Myometrial cell (primary cell): Measurements from ENCODE around the gene OTOP2. TPM values are rescaled to one million over a fixed set of nuclear protein-coding genes. Genes with fewer than 3 reads are reported as not detected.

Source experiments
- total RNA-seq: library from RNA; depleted of rRNA; stranded (reverse); fragments of >200 nt; gene quantifications from 2 replicates; pipeline ENCODE4 v1.2.3, GENCODE V29; 2015

The OTOP2 gene, protein sequence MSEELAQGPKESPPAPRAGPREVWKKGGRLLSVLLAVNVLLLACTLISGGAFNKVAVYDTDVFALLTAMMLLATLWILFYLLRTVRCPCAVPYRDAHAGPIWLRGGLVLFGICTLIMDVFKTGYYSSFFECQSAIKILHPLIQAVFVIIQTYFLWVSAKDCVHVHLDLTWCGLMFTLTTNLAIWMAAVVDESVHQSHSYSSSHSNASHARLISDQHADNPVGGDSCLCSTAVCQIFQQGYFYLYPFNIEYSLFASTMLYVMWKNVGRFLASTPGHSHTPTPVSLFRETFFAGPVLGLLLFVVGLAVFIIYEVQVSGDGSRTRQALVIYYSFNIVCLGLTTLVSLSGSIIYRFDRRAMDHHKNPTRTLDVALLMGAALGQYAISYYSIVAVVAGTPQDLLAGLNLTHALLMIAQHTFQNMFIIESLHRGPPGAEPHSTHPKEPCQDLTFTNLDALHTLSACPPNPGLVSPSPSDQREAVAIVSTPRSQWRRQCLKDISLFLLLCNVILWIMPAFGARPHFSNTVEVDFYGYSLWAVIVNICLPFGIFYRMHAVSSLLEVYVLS
- total RNA-seq = not detected in 2 replicates

DNA sequence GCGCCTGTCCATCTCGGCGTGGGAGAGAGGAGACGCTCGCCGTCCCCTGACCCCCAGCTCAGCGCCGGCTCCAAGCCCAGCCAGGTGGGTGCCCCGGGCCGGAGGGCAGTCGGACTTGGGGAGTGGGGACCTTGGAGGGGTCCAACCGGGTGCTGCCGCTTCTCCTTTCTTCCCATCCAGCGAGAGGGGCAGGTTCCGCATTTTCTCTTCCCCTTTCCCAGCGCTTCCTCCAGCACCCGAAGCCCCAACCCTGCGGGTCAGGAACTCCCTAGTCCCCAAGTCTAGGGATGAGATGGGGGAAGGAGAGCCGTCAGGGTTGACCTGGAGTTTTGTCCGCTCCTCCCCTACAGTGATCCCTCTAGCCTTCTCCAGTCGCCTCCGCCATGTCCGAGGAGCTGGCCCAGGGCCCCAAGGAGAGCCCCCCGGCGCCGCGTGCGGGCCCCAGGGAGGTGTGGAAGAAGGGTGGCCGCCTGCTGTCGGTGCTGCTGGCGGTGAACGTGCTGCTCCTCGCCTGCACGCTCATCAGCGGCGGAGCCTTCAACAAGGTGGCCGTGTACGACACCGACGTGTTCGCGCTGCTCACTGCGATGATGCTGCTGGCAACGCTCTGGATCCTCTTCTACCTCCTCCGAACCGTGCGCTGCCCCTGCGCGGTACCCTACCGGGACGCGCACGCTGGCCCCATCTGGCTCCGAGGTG is at the start of gene OTOP2:
Gene OTOP2 (plus strand): TSS at position 24 of the 699 bp plus-strand sequence. CDS start 360 bp downstream, at position 384.

DNA sequence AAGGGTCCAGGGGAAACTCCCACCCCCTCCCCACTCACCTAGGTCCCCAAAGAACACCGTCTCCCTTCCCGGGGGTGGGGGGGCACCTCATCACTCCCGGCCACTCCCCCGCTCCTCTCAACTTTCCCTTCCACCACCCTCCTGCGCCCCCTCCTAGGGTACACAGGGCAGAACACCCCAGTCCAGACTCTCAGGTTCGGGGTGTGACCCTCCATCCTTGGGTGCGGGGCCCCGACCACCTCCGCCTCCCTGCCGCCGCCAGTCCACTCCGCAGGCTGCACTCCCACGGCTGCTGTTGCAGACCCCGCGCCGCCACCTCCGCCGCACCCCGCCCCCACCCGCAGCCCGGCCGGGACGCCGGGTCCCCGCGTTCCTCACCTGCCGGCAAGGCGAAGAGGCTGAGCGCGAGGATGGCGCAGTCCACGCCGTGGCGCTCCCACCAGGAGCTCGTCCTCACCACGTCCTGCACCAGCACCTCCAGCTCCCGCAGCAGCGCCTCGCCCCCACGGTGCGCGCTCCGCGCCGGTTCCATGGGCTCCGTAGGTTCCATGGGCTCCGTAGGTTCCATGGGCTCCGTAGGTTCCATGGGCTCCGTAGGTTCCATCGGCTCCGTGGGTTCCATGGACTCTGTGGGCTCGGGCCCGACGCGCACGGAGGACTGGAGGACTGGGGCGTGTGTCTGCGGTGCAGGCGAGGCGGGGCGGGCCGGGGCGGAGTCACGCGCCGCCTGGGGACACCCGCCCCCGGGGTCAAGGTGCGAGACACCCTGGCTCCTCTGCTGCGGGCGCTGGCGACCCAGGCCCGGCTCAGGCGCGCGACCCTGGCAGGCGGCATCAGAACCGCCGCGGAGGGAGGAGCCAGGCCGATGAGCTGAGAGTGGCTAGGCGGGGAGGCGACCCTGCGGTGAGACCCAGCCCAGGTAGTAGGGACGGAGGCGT is 30.8 kb upstream of the OTOP2 start, which contains the start of gene FADS6:
Gene FADS6 (minus strand): TSS at position 660 of the 938 bp plus-strand sequence. CDS start 38 bp downstream, at position 622.

DNA sequence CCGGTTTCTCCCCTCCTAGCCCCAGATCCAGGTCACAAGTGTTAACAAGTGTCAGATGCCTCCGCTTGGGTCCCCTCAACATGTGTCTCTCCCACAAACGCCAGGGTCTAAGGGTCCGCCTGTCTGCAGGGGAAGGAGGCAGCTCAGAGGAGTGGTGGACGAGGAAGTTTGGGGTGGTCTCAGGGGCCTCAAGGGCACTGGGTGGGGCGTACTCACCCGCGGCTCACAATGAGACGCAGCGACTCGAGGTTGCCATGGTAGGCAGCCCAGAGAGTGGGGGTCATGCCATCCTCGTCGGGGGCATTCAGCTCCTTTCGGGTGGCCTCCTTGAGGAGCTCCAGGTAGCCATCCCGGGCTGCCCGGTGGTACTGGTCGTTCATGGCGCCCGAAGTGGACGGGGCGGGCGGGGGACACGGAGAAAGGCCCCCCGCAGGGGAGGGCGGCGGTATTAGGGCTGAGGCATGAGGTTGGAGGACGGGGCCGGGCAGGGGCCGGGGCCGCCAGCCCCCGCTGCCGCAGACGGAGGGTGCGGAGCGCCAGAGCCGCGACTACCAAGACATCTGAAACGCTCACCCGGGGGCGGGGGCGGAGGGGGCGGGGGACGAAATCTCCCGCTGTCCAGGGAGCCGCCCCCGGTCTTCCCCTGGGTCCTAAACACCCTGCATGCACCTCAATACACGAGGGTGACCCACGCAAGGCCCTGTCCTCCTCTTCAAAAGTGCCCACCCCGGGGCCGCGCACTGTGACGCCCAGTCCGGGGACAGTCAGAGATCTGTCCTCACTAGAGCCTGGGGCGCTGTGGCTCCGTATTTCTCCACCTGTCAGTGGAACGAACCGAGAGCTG is 1.2 kb upstream of the OTOP2 start, which contains the start of gene USH1G:
Gene USH1G (minus strand): TSS at position 562 of the 844 bp plus-strand sequence. CDS start 182 bp downstream, at position 380.

DNA sequence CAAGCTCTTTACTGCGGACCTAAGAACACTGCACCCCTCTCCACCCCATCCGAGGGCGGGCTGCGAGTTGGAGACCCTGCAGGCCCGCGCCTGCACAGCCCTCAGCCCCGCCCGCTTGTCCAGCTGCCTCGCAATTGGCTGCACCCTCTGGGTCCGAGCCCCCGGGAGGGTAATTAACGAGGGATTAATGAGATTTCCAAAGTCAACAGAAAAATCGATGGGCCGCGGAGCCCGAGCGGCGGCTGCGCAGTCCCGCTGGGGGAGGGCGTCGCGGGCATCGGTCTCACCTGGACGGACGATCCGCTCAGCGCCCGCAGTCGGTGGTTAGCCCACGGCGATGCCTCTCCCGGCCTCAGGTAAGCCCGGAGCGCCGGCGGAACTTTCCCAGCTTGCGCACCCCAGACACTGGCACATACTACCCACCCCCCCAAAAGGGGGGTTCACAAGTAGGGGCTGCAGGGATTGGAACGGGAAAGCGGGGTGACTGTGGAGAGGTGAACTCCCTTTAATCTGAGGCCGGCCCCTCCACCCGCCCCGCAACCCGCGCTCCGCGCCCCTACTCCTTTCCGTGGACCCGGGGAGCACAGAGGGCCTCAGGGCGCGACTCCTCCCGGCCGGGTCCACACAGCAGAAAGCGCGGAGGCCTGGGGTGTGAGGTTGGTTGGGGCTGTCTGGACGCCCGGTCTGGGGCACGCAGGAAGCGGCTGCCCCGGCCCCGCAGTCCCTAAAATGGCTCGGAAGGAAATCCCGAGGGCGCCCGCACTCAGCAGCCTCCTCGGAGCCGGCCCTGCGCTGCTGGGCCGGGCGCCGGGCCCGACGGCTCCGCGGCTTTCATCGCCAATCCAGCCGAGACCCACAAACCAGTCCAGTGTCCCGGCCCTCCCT is 11.8 kb downstream of the OTOP2 start, which contains the start of gene OTOP3:
Gene OTOP3 (plus strand): TSS at position 314 of the 885 bp plus-strand sequence. CDS start 24 bp downstream, at position 338.

DNA sequence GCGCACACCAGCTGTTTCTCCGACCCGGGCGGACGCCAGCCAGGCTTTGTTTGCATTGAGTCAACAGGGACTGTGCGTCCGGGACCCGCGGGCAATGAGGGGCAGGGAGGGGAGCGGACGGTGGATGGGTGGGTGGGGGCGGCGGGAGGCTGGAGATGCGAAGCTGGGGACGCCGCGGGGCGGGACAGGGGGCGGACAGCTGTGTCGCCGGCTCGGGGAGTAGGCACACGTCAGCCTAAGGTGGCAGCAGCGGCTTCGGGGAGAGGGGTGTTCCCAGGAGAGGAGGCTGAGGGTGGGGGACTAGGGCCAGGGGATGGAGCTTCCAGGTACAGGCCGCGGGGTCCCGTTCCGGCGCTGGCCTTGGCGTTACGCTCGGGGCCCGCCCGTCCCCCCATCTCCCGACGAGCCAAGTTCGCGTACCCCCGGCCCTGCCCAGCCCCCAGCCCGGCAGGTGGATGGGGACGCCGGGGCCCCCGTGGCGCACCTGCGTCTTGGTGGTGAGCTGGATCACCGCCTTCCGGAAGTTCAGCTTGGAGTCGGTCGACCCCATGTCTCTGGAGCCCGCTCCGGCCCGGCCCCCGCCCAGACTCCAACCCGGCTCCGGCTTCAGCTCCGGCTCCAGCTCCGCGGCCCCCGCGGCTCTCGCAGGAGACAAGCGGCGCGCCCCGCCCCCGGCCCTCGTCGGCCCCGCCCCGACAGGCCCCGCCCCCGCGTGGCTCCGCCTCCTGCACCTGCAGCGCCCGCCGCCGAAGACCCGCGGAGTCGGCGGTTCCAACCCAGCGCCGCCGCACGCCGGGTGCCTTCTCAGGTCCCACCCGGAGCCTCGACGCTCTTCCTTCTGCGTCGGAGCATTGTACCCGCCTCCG is 48.3 kb downstream of the OTOP2 start, which contains the start of gene HID1:
Gene HID1 (minus strand): TSS at position 653 of the 866 bp plus-strand sequence. CDS start 103 bp downstream, at position 550.

Other genes starting within 250 kb of the OTOP2 start
- gene CD300LF, start 211.3 kb upstream of the OTOP2 start, total RNA-seq = not detected in 2 replicates
- 0.53 TPM in 1 of 2 replicates, not detected in the other for gene RAB37, start 187.0 kb upstream of the OTOP2 start, total RNA-seq
- gene NHERF1, start 175.6 kb upstream of the OTOP2 start, total RNA-seq = 35.3 and 42.1 TPM in 2 replicates
- 26.4 and 32.0 TPM in 2 replicates for gene NAT9, start 147.9 kb upstream of the OTOP2 start, total RNA-seq
- gene GRIN2C, start 64.4 kb upstream of the OTOP2 start, total RNA-seq = not detected in 2 replicates
- 48.1 and 52.5 TPM in 2 replicates for gene FDXR, start 51.3 kb upstream of the OTOP2 start, total RNA-seq
- not detected in 2 replicates for gene FADS6, start 30.6 kb upstream of the OTOP2 start, total RNA-seq
- not detected in 2 replicates for gene USH1G, start 1.0 kb upstream of the OTOP2 start, total RNA-seq
- not detected in 2 replicates for gene OTOP3, start 11.6 kb downstream of the OTOP2 start, total RNA-seq
- under 0.01 and 0.53 TPM in 2 replicates for gene HID1, start 48.5 kb downstream of the OTOP2 start, total RNA-seq
- gene CDR2L, start 63.4 kb downstream of the OTOP2 start, total RNA-seq = 26.4 and 34.0 TPM in 2 replicates
- 65.7 and 94.5 TPM in 2 replicates for gene MRPL58, start 88.4 kb downstream of the OTOP2 start, total RNA-seq
- gene ATP5PD, start 122.7 kb downstream of the OTOP2 start, total RNA-seq = 375 and 445 TPM in 2 replicates
- 19.7 and 20.8 TPM in 2 replicates for gene KCTD2, start 123.0 kb downstream of the OTOP2 start, total RNA-seq
- gene SLC16A5, start 163.7 kb downstream of the OTOP2 start, total RNA-seq = 12.1 and 20.2 TPM in 2 replicates
- 2.0 and 6.4 TPM in 2 replicates for gene ARMC7, start 185.7 kb downstream of the OTOP2 start, total RNA-seq
- gene NT5C, start 207.5 kb downstream of the OTOP2 start, total RNA-seq = 120 TPM in 2 replicates
- 272 and 335 TPM in 2 replicates for gene JPT1, start 230.2 kb downstream of the OTOP2 start, total RNA-seq